ENCODE data around the gene VTI1A.

VTI1A gene

DNA sequence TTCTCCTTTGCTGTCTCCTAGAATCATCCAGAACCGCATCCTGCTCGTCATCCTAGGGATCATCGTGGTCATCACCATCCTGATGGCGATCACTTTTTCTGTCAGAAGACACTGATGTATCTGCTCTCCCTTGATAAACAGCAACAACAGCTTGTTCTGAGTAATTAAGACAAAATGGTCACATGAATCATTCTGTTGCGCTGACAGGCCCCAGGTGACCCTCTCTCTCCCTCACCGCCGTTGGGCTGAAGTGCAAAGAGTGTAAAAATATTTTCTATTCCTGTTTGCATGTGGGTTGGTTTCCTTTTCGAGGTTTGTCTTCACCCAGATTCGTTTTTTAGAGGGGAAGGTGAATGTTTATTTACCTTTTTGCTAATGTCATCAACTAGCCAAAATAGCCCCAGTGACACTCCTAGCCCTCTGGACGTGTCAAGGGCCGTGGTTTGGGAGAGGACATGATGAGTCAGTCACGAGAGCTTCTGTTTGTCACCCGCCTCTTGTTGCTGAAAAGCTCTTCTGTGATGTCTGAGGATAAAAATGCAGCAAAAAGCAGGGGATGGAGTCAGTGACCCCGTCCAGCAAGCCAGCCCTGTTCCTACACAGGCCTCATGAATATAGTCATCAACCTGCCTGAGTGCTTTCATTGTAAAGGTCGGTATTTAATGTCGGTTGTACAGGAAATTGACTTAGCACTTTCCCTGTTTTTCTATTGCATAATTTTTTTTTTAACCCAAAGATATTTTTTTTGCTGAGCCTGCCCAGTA, 368.4 kb downstream of the VTI1A start:
- DNase-seq, result no peak

DNA sequence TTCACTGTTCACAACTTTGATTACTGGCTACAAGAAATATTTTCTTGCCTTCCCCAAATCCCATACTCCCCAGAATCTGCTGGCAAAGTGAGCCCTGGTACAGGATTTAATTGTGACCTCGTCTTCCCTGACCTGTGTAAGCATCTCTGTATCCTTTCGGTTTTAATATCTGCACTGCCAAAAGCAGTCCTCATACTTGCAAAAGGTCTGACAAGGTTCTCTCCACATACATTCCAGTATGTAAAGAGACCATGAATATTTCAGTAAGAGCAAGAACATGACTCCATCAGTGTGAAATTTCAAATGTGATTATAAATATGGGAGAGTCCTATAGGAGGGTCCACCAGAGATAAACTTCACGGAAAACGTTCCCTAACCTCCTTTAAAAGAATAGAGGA, 369.0 kb downstream of the VTI1A start:
- DNase-seq, result no peak

DNA sequence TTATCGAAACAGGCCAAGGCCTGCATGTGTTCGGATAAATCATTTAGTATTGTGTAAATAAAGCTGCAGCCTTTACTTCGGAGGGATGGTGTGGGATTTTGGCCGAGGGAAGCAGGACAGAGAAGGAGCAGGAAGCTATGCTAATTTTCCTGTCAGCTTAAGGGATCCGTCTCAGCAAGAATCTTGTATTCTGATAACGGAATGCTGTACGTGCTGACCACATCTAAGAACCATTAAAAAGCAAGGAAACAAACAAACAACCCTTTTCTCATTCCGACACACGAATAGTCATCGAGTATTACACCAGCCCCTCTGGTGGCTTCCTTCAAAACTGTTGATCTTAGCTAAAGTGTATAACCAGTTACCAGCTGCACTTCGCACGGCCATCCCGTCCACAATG, 369.9 kb downstream of the VTI1A start:
- DNase-seq, result no peak

DNA sequence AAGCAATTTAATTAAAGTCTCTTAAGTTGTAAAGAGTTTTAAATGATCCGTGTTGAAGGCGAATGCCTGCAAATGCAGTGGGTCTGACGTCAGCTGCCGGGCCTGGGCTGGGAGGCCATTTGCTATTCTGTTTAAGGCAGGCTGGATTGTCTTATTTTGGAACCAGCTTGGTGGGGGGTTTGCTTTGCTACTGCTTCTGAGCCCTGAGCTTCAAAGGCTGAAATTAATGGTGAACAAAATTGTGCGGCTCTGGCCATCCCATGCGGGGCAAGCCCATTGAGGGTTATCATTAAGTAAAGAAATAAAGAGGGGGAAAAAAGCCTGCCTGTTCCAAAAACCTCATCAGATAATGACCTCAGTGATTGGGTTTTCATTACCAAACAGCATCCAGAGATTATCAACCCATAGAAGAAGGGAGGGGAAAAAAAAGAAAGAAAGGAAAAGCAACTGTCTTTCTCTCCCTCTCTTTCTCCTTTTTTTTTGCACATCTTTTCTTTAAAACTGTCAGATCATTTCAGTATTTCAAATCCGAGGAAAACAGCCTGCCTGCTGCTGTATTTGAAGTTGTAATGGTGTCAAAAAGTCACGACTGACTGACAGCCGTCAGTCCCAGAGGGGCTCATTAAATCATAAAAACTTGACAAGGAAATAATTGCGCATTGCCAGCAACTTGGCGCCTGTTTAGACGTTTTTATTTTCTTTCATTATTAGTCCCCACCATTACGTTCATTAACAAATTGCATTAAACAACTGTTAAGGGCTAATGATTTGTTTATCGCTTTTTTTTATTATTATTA, 371.2 kb downstream of the VTI1A start:
- no peak for DNase-seq

DNA sequence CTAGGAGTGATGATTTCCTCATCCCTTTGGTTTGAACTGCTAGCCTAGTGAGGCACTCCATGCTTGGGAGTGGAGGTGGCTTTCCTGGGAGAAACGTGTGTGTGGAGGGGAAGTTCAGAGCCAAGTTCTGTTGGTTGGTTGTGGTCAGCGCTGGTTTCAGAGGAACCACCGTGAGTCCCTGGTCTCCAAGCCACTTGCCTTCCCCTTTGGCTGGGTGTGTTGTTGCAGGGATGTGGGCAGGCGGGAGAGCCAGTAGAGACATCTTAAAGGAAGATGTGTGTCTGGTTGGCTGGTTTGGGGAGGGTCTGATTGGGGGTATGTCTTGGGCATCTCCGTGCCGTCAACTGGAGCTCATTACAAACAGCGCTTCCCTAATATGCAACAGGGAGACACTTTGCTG, 372.2 kb downstream of the VTI1A start:
- no peak for DNase-seq

DNA sequence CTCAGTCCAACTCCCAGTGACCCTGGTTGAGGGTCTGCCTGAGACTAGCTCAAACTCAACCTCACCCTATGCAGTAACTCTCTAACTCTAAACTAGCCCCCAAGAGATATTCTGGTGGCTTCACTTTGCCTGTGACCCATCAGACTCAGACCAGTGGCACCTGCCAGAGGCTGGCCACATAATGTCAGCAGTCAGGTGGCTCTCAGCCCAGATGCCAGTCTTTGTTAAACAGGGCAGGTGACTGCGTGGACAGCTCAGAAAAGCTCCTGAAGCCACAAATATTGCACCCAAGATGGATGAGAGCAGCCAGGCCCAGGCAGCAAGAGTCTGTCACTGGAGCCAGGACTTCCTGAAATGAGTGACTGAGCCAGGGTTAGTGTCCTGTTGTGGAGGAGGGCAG, 373.3 kb downstream of the VTI1A start:
- DNase-seq, result no peak

DNA sequence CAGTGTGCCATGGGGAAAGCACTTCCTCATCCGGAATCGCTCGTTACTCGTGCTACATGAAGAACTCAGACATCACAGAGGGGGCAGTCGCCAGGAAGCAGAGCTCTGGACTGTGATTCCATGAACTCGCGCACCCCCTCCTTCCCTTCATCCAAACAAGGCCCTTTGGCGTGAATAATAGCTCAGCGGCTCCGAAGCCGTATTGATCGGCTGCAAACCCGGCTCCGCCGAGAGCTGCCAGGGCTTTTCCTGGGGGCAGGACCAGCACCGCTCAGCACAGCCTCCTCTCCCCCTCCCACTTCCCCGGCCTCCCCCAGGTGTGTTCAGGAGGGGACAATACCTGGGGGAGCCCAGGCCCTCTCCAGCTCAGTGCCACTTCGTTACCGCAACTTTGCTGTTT, 374.0 kb downstream of the VTI1A start:
- DNase-seq, result no peak

DNA sequence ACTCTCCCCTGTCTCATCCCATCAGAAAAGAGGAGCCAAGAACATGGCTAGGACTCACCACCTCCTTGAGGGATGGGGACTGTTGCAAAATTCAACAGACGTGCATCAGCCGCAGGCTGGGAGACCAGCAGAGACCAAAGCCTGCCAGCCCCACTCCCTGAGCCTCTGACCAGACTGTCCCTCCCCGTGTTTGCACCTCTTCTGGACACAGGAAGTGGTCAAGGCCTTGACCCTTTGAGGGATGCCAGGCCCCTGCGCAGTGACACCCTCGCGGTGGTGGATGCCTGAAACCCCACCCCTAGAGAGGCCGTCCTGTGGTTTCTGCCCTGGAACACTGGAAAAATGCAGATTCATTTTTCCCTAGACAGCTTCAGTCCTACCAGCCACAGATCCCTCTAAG, 374.6 kb downstream of the VTI1A start:
- no peak for DNase-seq

DNA sequence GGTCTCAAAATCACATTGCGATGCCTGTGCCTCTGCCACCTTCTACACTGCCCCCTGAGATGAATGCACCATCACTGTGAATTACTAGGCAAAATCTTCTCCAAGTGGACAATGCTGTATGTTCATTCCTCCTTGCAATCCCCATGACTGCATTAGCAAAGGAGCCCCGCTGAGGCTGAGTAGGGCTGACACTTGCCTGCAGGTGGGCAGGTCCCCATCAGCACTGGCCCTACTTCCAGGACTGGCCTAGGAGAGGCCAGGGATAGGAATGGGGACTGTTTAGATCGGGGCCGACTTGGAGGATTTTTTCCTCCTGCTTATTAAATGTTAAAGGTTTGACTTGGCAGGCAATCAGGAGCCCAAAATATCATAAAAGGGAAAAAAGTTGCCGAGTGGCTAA, 376.0 kb downstream of the VTI1A start:
- no peak for DNase-seq

DNA sequence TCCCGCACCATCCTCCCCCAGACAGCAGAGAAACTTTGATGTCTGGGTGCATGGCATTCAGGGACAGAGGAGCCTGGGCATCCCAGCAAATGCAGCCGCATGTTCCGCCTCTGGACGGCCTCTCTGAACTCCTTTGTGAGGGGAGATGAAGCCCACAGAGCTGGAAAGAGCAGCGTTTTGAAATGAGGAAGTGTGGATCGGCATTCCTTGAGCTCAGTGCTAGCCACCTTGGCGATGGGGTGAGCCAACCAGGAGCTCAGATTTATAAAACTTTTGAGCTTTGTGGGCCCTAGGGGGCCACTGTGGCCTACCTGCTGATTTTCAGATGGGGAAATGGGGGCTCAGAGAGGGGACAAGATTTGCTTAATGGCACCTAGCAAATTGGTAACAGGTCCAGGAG, 376.6 kb downstream of the VTI1A start:
- no peak for DNase-seq

DNA sequence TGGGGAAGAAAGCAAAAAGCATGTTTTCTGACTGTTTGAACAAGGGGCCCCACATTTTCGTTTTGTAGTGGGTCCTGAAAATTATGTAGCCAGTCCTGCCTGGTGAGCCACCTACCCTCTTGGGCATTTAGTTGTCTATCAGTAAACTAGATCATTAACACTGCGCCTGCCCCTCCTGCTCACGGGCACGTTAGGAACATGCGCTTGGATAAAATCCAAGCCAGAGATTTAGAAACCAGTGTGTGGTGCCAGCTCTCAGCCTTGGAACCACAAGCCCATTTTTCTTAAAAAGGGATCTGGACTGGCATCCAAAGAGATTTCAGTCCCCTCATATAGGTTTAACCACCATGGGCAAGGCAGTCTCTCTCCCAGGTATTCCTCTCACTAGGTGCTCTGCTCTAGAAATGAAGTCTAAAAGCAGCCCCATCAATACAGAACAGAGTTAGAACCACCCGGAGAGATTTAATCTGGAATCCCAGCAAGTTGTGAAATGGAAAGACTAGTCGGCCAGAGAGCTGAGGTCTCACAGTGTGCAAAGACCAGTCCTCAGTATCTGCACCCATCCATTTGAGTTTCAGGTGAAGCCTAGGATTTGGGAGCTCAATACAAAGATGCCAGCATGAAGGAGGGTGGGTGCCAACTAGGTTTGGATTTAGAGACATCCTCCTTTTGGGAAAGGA, 379.1 kb downstream of the VTI1A start:
- DNase-seq, result no peak

DNA sequence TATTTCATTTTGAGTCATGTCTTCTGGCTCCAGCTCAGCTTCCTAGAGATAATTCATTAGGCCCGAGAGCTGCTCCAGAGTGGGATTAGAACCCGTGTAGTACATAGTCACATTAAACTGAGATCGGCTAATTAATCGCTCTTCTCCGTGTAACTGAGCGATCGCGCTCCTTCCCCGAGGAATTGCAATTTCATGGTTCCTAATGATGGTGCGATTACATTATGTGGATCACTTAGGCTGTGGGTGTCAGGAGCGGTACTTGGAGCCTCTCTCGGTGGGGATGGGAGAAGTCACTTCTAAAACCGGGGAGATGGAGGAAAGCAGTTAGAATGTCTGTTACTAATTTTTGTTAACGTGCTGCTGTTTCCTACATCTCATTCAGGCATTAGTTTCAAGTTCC, 380.1 kb downstream of the VTI1A start:
- DNase-seq, result no peak

DNA sequence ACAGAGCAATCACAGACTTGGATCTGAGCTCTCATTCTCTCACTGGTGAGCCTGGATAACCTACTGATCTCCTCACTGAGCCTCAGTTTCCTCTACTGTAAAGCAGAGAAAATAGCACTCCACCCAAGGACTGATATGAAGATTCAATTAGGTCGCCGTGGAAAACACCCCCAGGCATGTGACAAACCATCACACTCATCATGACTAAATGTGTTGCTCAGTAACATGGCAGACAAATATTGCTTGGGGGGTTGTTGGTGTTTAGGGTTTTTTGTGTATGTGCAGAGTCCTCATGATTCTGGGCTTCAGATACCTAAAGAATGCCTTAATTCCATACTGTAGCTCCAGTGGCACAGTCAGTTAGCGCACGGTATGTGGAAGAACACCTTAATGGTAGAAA, 380.9 kb downstream of the VTI1A start:
- DNase-seq, result no peak

DNA sequence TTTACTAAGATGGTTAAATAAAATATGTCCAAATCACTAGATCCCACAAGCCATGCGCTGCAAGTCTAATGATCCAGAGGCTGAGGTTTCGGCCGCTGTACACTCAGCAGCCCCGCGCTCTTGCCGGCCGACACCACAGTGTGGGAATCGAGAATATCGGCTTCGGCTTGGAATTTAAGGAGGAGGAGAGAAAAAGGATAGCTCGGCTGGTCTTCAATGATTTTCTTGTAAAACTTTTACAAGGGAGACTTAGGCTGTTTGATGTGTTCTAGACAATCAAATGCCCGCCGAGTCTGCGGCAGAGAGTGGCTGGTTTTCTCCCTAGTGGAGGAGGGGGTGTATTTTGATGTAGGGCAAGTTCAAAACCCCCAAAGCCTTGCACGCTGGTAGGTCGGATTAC, 384.8 kb downstream of the VTI1A start:
- no peak for DNase-seq

DNA sequence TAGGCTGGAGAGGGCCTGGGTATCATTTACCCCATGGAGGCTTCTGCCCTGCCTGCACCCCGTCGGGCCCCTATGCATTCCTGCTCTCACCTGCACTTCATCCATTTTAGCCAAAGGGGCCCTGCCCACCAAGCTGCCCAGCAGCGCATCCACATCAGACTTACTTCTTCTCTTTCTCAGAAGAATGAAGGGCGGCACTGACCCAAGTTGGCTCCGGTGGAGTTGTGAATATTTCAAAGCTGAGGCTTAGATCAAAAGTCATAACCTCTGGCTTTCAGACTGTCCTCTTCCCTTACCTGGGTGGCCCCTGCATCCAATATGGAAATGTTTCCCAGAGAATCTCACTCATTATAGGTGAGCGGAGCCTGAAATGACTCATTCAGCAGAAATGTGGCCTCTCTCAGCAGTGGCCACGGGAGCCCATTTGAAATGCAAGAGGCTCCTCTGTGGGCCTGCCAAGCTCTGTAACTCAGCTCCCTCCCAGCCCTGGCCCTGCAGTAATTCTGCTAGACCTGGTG, 385.4 kb downstream of the VTI1A start:
- no peak for DNase-seq

DNA sequence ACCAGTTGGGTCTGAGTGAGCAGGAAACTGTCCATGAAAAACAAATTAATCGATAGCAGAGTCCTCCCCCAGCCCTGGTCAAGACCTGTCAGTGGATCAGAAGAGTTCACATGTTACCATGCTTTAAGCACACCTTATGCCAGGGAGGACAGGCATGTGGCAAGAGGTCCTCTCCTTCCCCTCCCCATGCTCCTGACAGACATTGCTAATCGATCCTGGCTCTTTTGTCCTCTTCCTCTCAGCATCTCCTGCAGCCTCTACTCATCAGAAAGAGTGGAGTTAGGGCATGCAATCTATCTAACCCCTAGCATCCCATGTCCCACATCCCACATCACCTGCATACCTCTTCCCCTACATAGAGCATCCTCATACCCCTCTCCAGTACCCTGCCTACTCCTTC, 385.9 kb downstream of the VTI1A start:
- no peak for DNase-seq

DNA sequence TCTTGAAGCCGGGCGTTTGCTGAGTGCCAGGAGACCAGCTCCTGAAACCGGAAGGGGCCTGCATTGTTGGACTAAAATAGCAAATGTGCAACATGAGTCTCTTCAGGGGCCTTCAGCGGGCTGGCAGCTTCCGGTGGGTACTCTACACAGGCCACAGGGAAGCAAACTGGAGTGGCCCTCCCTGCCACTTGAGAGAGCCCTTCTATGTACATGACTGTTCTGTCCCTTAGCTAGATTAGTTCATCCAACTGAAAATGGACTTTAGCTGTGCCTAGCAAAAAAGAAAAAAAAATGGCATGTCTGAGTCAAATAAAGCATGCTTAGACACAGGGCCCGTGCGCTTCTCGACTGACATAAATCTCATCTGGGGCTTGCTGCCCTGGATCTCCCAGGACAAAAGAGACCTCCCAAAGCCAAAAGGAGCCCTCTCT, 387.8 kb downstream of the VTI1A start:
- no peak for DNase-seq

DNA sequence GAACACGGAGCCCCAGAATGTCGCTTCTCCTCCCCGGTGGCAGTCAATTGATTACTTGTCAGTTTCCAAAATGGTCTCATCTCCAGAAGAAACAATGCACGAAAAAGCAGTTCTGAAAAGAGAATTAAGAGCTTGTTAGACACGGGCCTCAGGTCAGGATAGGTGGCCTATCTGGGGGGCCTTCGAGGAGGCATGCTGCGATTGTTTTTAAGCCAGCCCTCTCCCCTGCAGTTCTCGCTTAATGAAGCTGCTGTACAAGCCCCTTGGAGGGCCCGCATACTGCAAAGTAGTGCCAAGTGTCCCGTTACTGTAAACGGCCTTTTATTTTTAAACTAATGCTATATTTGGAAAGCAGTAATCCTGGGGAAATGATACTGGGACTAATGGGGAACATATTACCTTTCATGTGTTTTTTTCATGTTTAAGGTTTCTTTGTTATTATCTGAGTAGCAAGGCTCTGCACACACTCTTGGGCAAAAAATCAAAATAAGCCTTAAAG, 388.3 kb downstream of the VTI1A start:
- no peak for DNase-seq

DNA sequence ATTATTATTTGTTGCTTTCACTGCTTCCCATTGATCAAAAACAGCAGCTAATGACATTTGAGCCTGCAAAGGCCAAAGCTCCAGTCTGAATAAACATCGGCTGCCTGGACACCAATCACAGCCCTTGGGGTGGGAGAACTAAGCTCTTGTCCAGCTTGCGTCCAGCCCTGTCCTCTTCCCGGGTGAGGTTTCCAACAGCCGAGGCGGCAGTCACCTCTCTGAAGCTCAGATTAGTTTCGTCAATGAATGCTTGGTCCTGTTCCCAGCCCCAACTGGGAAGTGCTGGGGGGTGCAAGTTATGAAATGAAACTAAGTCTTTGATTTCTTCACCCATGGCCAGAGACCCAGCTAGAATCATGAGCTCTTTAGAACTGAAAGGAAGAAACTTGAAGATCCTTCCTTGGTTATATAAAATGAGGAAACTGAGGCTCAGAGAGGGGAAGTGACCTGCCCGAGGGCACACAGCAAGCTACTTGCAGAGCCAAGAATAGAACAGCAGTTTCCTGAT, 389.0 kb downstream of the VTI1A start:
- no peak for DNase-seq

DNA sequence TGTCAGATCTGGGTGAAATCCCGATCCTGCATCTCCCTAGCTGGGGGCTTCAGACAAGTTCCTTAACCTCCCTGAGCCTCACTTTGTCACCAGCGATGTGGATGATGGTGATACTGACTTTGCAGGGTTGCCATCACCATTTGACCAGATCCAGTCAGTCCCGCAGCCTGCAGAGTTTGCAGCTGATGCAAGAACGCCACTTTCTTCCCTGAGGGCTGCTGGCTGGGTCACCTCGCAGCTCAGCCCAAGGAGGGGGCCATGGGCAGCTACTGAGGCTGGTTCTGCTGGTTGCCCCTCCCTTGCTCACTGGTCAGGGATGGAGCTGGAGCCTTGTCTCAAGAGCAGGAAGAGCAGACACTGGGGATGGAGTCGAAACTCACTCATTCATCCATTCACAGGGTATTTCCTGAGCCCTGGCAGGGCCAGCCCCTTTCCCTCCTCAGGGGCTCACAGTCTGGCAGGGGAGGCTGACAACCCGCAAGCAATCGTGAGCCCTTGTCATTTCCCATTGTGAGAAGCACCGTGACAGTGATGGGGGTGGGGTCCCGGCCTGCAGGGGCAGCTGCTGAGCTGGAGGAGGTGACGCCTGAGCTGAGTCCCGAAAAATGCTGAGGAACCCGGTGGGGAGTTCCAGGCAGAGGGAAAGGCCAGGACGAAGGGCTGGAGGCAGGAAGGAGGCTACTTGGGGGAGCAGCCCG, 391.9 kb downstream of the VTI1A start:
- no peak for DNase-seq

DNA sequence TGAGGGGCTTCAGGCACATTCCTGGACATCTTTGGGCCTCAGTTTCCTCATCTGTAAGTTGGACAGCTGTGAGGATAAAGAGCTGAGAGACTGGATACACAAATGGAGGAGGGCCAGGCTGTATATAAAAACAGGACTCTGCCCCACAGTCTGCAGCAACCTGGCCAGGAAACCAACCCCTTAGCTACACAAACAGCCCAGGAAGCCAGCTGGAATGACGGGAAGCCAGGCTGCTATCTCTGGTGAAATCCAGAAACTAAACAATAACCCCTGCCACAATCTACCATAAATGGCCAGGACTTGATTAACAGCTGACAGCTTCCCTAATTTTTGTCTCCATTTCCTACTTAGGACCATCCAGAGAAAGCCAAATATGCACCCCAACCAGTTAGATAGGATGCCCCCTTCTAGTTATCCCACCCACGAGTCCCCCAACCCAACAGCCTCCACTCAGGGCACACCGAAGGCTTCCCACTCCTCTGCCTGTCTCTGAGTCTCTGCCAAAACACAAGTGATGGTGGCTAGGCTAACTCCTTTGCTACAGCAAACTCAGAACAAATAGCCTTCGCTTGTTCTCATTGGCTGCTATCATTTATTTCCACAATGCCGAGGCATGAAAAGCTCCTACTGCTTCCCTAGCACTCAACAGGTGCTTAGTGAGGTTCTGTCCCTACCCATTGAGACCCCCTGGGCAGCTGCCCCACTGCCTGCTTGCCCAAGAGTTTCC, 393.1 kb downstream of the VTI1A start:
- no peak for DNase-seq

DNA sequence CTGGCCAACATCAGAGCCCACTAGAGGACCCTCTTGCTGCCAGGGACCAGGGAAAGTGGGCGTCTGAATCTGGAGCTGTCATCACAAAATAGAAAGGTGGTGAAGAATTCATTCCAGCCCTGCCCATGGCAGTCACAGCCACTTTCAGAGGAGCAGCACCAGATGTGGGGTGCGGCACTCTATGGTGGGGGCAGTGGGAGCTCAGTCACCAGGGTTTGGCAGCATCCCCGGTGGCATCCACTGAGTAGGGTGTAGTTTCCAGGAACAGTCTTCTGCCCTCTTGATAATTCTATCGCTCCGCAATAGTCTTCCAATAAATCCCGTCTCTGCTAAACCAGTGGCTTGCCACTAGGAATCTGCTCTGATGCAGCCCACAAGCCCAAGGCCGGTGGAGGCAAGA, 394.5 kb downstream of the VTI1A start:
- no peak for DNase-seq

All from SIG-M5 (cell line).